Mononuclear cell (primary cell): ENCODE measurements around the gene MEGF11. TPM values are rescaled to one million over a fixed set of nuclear protein-coding genes. Genes with fewer than 3 reads are reported as not detected.
"Not testable (repeated sequence)": the region's sequence is repeated elsewhere in the genome, so short reads cannot be mapped to it uniquely, and the experiment has no call there.

ENCODE experiments used
- H3K27me3 ChIP-seq: 2 replicates; pipeline ENCODE4 v1.6.0; 2011; ENCODE audit warnings: low read length, control low read depth; ENCODE audit not compliant: insufficient read depth
- H3K4me1 ChIP-seq: 2 replicates; pipeline ENCODE4 v1.5.1; 2011; ENCODE audit warnings: mild to moderate bottlenecking, low read length, control low read depth; ENCODE audit not compliant: insufficient read depth
- H3K4me3 ChIP-seq: 2 replicates; pipeline ENCODE4 v1.5.1; 2011; ENCODE audit warnings: mild to moderate bottlenecking, low read length, moderate library complexity
- H3K9me3 ChIP-seq: 2 replicates; pipeline ENCODE4 v1.5.1; 2011; ENCODE audit warnings: low read depth, mild to moderate bottlenecking, control low read depth, low read length
- total RNA-seq: library from RNA; depleted of rRNA; stranded (reverse); fragments of >200 nt; gene quantifications from one replicate; pipeline ENCODE4 v1.2.3, GENCODE V29; 2012

MEGF11 gene
- total RNA-seq, 1 donor = not detected

DNA sequence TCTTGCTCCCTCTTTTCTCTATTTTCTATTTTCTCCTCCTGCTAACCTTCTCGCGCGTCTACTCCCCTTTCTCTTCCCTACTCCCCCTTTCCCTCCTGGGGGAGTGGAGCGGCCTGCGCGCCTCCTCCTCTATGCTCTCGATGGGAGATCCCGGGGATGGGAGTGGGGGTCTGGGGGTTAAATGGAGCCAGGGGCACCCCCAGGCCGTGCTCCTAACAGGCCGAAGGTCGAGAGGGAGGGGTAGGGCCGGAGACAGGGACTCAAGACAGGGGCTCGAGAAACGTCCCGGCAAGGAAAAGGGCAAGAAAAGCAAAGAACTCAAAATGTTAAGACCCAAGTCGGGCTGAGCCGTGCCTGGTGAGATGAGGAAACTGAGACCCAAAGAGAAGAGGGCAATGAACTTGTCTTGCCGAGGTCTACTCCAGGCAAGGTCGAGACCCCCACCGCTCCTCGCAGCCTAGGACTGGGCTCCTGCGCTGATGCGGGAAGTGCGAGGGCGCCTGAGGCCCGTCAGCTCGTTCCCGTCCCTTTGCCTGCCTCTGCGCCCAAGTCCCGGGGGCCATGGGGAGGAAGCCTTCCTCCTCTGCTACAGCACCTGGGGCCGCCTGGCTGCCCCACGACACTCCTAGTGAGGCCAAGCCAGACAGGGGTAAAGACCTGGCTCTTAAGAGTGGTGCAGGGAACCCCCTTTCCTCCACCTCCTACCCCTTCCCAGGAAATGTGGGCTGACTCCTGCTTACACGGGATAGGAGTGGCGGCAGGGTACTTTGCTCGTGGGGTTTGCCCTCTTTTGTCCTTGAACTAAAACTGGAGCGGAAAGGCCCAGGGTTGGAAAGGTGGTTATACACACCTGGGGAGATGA, 770 bp upstream of the MEGF11 start:
- H3K9me3 ChIP-seq = no peaks in the 10 kb centered on the region
- no peak overlapping the region for H3K4me3 ChIP-seq
- peaks cover 78% of the 10 kb centered on the region for H3K27me3 ChIP-seq
- H3K4me1 ChIP-seq = peaks cover 26% of the 10 kb centered on the region

DNA sequence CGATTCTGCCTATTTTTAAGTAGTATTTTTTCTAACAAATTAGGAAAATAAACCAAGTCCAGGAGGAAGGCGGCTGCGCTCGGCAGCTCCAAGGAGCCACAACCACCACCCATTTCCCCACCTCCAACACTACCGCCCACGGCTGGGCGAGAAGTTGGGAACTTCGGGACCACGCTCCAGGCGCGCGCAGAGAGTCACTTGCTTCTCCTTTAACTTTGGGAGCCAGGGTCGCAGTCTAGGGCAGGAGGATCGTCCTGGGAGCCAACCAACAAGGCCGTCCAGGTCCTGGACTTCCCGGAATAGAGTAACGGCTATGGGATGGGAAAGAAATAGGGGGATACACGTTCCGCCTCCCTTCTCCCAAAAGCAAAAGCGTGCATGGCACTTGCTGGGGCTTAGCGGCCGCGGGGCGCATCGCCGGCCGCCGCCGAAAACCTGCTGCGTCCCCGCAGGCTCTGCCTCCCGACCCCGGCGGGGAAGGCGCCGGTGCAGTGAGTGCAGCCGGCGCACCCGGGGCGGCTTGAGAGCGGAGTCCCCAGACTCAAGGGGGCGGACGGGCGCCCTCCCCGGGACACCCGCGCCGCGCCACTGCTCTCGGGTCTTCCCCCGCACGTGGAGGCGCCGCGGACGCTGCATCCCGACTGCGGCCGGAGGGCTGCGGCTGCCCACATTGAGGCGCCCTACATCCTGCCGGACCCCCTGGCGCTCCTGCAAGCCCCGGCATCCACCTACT, 699 bp downstream of the MEGF11 start:
- H3K4me1 ChIP-seq = peaks cover 26% of the 10 kb centered on the region
- peak overlapping the region; percentile 28 for H3K4me3 ChIP-seq
- peaks cover 77% of the 10 kb centered on the region for H3K27me3 ChIP-seq
- H3K9me3 ChIP-seq = no peaks in the 10 kb centered on the region

DNA sequence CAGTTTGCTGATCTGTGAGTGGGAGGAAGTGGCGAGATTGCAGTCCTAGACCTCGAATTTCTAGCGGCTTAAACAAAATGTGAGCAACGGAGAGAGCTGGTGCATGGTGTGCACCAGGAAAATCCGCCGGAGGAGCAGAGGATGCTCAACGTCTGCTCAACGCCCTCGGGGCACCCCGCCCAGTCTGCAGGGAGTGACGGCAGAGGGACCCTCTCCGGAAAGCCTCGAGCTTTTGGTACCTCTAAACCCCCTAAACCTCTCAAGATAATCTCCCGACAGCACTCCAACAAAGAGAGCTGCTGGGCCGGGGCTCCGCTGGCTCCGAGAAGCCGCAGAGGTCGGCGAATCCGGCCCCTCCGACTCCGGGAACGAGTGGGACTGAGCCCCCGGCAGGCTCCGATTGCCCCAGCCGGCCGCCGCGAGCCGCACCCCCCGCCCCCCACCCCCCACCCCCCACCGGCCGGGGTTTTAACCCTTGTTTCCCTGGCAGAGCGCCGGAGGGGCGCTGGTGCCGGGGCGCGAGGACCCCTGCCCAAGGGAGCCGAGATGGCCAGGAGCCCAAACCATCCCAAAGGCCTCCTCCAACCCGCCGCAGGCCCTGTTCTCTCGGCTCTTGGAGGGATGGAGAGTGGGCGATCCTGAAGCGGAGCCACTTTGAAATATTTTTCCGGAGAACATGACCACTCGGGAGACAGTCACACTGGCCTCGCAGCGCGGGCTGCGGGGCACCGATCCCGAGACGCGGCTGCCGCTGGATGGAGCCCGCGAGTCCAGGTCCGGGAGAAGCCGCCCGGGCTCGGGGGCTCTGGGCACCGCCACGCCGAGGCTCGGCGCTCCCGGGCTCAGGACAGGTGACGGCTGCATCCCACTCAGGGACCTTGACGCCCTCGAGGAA, 1.5 kb downstream of the MEGF11 start:
- Histone ChIP-seq H3K27me3 (peaks cover 69% of the 10 kb centered on the region), H3K9me3 (no peaks in the 10 kb centered on the region), H3K4me1 (peaks cover 26% of the 10 kb centered on the region), H3K4me3 (peak overlapping the region; percentile 28)

DNA sequence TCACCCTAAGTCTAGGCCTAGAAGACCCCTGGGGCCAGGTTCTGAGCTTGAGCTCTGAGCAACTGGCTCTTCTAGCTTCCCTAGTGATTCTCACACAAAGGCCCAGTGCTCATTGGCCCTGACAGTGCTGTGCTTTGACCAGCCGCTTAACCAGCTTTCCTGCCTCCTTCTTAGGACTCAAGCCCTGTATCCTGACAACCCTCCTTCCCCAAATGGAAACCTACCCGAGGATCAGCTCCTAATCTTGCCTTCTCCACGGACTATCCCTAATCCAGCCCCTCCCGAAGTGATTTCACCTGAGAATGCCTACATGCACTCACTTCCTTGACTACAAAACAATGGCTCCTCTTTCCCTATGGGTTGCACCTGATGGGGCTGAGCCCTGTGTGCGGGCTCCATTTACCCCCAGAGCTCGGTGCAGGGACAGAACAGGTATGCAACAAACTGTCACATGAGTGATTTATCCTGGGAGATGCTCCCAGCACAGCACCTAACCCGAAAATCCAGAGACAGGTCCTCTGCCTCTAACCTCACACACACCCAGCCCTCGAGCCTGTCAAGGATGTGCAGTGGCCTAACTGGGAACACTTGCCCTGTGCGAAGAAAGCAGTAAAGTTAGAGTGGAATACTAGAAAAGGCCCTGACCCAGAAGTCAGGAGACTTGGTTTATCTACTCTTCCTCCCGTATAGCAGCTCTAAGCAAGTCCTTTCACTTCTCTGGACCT, 2.3 kb downstream of the MEGF11 start:
- Histone ChIP-seq H3K27me3 (peaks cover 61% of the 10 kb centered on the region), H3K4me1 (peaks cover 26% of the 10 kb centered on the region), H3K9me3 (no peaks in the 10 kb centered on the region), H3K4me3 (no peak overlapping the region)

DNA sequence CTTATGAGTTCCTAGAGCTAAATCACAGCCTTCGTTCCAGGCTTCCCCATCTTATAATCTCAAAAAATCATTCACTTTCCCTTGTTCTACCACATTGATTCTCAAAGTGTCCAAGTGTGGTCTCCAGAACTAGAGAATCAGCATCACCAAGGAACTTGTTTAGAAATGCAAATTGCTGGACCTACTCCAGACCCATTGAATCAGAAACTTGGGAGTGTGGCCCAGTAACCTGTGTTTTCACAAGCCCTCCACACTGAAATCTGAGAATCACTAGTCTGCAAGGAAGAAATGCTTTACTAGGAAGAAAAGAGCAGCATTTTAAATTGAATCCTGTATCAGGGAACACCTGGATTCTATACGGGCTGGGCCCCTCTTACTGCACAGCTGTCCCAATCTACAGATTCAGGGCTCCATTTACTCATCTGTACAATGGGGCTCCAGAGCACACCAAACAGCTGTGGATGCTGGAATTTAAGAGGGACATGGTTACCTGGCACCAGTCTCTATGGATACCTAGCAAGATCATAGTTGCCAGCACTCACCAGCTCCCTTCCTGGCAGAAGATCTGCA, 3.9 kb downstream of the MEGF11 start:
- Histone ChIP-seq H3K27me3 (peaks cover 46% of the 10 kb centered on the region), H3K4me1 (peaks cover 26% of the 10 kb centered on the region), H3K9me3 (no peaks in the 10 kb centered on the region)

DNA sequence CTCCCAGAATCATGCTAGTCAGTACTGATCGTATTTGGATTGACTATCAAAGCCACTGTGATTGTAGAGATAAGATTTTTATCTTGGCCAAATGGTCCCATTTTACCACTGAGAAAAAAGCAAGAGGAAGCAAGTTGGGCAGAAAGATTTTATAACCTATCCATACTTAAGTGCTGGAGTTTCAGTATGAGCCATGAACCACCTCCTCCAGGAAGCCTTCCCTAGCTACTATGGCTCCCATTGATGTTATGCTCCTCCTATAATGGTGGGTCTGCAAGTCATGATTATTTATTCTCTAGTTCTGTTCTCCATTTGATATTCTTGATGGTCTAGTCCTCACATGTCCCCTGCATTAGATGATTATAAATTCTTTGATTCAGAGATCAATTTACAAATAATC, 6.6 kb downstream of the MEGF11 start:
- Histone ChIP-seq H3K4me1 (peaks cover 4% of the 10 kb centered on the region), H3K27me3 (peaks cover 25% of the 10 kb centered on the region), H3K9me3 (no peaks in the 10 kb centered on the region), H3K4me3 (no peak overlapping the region)

More for the DNA sequence above, 3.9 kb downstream of the MEGF11 start:
- H3K4me3 ChIP-seq = no peak overlapping the region

DNA sequence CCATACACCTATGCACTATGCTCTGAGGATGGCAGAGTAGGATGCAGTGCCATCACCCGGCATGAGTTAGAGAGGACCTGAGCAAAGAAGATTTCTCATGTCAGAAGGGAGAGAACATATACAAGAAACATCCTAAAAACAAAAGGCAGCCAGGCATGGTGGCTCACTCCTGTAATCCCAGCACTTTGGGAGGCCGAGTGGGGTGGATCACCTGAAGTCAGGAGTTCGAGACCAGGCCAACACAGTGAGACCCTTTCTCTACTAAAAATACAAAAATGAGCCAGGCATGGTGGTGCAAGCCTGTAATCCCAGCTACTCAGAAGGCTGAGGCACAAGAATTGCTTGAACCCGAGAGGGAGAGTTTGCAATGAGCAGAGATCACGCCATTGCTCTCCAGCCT, 7.7 kb downstream of the MEGF11 start:
- H3K4me3 ChIP-seq, H3K9me3 ChIP-seq, H3K4me1 ChIP-seq: not testable (repeated sequence)
- H3K27me3 ChIP-seq = peaks cover 15% of the 10 kb centered on the region

DNA sequence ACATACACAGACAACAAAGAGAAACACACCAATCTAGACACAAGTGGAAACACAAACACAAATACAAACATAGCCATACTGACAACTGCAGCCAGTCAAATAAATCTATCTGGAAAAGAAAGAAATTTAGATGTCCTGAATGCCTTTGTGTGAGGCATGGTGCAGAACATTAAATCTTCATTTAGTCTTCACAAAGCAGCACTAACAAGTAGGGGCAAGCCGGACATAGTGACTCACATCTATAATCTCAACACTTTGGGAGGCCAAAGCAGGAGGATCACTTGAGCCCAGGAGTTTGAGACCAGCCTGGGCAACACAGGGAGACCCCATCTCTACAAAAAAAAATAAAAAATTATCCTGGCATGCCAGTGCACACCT, 11.7 kb downstream of the MEGF11 start:
- H3K4me1 ChIP-seq = no peaks in the 10 kb centered on the region
- H3K9me3 ChIP-seq = no peaks in the 10 kb centered on the region
- no peak overlapping the region for H3K4me3 ChIP-seq
- no peaks in the 10 kb centered on the region for H3K27me3 ChIP-seq

DNA sequence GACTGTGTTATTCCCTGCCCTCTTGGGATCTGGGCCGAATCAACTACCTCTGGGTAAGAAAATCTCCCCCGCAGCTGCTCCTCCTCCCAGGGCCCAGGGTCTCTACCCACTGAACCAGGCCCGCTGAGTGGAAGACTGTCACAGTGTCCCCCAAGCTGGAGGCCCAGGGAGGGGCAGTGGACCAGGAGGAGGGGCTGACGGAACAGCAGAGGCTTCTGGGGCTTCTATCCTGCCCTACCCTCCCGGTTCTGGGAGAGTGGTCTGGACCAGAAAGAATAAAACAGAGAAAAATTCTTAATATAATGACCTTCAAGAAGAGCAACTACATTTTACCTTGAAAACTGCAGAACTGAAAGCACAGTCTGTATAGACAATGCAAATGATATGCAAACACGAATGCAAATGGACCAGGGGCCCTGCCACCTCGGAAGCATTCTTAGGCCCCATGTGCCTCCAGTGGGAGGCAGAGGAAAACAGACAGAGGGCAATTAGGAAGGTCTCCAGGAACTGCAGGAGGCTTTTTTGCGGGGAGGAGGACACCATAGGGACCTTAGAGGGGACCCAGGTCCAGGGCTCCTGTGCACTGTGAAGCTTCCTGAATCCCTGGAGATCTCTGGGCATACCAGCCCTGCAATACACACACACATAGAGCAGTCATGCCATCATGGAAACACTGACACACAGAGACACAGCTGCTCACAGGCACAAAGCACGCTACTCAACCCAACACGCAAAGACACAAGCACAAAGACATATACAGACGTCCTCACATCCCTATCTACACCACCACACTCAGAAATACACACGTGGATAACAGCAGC, 12.3 kb downstream of the MEGF11 start:
- Histone ChIP-seq H3K4me1 (no peaks in the 10 kb centered on the region), H3K9me3 (no peaks in the 10 kb centered on the region), H3K27me3 (no peaks in the 10 kb centered on the region), H3K4me3 (no peak overlapping the region)

DNA sequence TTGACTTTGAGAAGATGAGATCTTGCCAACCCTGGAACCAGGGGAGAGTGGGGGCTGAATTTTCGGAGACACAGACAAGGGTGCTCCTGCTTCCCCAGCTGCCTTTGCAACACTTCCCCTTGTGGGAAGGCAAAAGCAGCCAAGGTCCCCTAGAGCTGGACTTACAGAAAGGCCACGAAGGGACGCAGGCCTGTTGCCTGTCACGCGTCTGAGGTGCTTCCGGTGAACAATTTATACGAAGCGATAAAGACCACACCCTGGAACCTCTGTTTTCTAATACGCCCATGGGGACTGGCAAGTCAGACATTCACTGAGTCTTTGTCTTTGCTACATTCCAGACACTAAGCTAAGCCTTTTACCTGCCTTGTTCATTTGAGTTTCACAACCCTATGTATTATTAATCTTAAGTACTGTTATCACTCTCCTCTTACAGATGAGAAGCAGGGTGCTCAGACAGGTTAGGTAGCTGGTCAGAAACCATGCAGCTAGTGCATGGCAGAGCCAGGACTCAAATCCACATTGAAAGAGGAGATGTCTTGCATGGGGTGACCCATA, 13.2 kb downstream of the MEGF11 start:
- no peaks in the 10 kb centered on the region for H3K27me3 ChIP-seq
- H3K9me3 ChIP-seq = no peaks in the 10 kb centered on the region
- no peaks in the 10 kb centered on the region for H3K4me1 ChIP-seq
- no peak overlapping the region for H3K4me3 ChIP-seq

DNA sequence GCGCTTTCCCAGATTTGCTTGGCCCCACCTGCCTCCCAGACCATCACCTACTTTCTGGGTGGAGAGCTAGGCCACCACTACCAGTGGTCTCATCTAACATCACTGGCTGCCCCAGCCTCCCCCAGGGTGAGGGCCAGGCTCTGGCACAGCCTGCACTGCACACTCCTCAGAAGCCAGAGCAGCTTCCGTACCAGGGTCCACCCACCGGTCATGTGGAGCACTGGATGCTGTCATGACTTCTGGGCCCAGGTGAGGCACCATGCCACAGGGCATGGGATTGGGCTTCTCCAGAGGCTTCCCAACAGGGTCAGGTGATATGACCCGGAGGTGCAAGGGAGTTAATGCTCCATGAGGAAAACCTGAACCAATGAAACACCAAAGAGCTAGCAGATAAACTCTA, 14.0 kb downstream of the MEGF11 start:
- Histone ChIP-seq H3K4me1 (no peaks in the 10 kb centered on the region), H3K27me3 (no peaks in the 10 kb centered on the region), H3K9me3 (no peaks in the 10 kb centered on the region), H3K4me3 (no peak overlapping the region)

DNA sequence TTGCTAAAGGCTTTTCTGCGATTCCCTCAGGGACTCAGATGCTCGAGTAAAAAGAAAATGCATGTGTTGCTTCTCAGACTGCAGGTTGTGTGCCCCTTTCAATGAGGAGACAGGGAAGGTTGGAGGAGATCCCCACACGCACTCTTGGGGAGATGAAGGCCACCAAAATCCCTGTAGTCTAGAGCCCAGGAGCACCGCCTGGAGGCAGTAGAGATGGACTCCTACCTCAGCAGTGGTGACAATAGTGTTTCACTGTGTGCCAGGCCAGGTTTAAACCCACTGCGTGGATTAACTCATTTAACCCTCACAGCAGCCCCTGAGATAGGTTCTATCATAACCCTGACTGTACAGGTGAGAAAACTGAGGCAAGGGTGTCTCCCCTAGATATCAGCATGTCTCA, 15.2 kb downstream of the MEGF11 start:
- no peaks in the 10 kb centered on the region for H3K4me1 ChIP-seq
- H3K9me3 ChIP-seq = no peaks in the 10 kb centered on the region
- no peaks in the 10 kb centered on the region for H3K27me3 ChIP-seq
- no peak overlapping the region for H3K4me3 ChIP-seq

DNA sequence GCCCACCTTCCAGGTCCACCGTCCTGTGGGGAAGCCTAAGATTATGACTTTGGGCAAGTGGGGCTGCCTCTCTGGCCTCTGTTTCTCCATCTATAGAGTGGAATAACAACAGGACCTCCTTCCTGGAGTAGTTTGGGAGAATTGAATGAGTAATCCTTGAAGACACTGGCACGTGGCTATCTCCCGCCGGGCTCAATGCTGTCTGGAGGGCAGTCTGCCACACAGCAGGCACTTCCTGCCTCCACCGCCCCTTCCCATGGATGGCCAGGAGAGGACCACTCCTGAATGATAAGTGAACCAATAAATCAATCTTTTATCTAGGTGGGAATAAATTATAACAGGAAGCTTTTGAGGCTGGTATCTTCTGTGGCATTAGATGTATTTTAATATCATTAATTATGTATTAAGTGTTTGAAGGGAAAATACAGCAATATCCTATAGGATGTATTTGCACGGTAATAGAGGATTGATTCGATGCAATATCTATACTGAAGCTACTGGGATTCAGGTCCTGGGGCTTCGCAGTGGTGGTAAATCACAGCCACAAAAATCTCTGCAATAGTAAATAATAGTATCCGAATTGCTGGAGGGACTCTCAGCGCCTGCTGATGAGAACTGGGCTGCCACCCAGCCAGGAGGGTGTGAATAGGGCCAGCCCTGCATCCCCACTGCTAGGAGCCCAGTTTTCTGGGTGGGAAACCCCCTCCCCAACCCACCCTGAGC, 15.9 kb downstream of the MEGF11 start:
- no peaks in the 10 kb centered on the region for H3K9me3 ChIP-seq
- H3K27me3 ChIP-seq = no peaks in the 10 kb centered on the region
- no peaks in the 10 kb centered on the region for H3K4me1 ChIP-seq
- no peak overlapping the region for H3K4me3 ChIP-seq
